CD4-positive, alpha-beta T cell treated with Interleukin-12 subunit alpha and Interleukin-12 subunit beta, for 1 hour (primary cell): ENCODE results near the gene SIX5.
"Not testable (repeated sequence)": the region's sequence is repeated elsewhere in the genome, so short reads cannot be mapped to it uniquely, and the experiment has no call there.

ENCODE experiments used
- DNase-seq: peaks from one replicate; pipeline ENCODE4 v3.0.0-alpha.2; 2020

SIX5 gene

DNA sequence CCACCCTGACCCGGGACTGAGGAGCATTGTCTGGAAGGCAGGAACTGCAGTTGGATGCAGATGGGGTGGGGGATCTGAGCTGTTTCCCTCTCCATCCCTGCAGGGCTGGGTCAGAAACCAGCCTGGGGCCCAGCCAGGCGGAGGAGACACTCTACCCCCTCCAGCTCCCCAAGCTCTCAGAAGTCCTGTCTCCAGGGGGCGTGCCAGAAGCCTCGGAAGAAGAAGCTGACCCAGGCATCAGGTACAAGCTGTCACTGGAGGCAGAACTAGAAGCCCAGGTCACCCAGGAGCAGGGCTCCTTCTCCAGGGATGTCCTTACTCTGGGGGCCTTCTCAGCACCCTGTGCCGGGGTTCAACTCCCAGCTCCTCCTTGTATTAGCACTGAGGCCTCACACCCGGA is 15.5 kb downstream of the SIX5 start:
- no peak for DNase-seq

DNA sequence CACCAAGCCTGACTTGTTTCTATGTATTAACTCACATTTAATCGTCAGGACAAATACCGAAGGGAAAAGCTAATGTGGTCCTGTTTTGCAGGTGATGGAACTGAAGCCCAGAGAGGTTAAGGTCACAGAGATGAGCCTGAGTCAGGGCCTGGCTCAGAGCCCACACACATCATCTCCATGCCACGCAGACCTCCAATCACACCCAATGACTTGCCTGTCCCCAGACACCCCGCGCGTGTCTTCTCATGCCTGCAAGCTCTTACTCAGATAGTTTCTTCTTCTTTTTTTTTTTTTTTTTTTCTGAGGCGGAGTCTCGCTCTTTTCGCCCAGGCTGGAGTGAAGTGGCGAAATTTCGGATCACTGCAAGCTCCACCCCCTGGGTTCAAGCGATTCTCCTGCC is 16.4 kb downstream of the SIX5 start:
- no peak for DNase-seq

DNA sequence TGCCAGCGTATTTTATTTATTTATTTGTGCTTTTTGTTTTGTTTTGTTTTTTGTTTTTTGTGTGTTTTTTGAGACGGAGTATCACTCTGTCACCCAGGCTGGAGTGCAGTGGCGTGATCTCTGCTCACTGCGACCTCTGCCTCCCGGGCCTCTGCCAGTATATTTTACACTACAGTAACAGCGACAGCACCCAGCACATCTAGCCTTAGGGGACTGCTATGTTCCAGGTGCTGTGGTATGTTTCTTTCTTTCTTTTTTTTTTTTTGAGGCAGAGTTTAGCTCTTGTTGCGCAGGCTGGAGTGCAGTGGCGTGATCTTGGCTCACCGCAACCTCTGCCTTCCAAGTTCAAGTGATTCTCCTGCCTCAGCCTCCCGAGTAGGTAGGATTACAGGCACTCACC is 17.6 kb downstream of the SIX5 start:
- not testable (repeated sequence) for DNase-seq

DNA sequence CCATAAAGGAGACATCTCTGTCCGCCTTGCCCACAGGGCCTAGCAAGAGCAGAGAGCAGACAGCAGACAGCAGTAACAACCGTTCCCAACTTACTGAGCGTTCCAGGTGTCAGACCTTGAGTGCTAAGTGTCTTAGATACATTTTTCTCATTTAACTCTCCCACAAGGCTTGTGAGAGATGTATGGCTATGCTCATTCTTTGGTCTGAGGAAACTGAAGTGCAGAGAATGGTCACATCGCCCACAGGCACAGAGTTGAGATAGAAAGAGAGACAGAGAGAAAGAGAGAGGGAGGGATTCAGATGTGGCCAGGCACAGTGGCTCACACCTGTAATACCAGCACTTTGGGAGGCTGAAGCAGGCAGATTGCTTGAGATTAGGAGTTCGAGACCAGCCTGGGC is 21.5 kb downstream of the SIX5 start:
- DNase-seq = no peak

DNA sequence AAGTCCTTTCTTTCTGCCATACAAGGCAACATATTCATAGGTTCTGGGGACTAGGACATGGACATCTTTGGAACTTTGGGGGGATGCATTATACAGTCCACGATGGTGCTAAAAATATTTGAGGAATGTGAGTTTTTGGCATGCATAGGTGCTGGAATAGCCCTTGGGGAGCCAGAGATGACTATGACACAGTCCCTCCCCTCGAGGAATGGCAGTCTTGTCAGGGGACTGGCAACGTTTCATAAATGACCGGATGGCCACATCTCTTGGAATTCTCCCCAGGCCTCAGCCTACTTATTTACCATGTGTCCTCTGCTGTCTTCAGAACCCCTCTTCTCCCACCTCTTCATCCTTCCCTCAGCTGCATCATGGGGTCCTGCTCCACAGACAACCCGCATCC is 22.2 kb downstream of the SIX5 start:
- DNase-seq = no peak

DNA sequence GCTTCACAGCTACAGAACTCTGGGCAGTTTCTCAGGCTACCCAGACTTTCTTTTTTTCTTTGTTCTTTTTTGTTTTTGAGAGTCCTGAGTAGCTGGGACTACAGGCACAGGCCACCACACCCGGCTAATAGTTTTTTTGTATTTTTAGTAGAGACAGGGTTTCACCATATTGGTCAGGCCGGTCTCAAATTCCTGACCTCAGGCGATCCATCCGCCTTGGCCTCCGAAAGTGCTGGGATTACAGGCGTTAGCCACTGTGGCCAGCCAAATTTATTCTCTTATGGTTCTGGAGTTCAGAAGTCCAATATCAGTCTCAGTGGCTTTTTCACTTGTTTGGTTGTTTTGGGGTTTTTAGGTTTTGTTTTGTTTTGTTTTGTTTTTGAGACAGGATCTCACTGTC is 23.4 kb downstream of the SIX5 start:
- no peak for DNase-seq

DNA sequence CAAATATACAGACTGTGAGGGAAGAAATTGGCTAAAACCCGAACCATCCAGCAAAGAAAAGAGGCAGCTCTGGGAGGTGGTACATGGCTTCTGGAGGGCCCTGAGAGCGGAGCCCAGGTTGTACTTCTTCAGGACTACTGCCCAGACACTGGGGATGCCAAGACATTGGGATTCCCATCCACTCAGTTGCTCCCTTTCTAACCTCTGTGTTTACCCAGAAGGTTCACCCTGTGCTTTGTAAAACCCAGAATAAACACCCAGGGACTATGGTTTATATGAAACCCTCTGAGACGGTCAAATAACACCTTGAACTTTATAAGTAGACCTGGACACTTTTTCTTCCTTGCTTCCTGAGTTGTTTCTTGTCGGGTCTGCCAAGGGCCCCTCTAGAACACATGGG is 26.1 kb downstream of the SIX5 start:
- no peak for DNase-seq

DNA sequence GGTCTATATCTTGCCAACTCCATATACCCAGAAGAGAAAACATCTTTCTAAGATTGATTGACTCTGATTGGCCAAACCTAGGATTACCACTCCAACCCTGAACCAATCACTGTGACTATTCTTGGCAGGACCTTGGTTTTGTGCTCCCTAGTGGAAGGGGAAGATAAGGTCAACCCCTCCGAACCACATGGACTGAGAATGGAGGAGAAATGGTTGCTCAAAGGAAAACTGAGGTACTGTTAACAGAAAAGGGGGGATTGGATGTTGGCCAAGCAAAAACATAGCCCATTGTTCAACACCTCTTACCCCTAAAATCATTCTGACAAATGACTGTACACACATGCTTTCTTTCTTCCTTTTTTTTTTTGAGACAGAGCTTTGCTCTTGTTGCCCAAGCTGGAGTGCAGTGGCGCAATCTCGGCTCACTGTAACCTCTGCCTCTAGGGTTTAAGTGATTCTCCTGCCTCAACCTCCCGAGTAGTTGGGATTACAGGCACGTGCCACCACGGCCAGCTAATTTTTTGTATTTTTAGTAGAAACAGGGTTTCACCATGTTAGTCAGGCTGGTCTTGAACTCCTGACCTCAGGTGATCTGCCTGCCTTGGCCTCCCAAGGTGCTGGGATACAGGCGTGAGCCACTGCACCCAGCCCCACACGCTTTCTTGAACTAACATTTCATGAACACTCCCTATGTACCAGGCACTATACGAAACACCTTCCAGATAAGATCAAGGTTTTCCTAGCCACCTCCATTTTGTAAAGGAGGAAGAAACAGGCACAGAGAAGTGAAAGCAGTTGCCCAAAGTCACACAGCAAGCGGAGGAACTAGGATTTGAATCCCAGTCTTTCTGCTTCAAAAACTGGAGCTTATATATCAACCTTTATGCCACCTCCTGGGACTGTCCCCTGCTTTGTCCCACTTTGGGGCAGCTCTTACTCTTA is 29.3 kb downstream of the SIX5 start:
- DNase-seq = no peak

DNA sequence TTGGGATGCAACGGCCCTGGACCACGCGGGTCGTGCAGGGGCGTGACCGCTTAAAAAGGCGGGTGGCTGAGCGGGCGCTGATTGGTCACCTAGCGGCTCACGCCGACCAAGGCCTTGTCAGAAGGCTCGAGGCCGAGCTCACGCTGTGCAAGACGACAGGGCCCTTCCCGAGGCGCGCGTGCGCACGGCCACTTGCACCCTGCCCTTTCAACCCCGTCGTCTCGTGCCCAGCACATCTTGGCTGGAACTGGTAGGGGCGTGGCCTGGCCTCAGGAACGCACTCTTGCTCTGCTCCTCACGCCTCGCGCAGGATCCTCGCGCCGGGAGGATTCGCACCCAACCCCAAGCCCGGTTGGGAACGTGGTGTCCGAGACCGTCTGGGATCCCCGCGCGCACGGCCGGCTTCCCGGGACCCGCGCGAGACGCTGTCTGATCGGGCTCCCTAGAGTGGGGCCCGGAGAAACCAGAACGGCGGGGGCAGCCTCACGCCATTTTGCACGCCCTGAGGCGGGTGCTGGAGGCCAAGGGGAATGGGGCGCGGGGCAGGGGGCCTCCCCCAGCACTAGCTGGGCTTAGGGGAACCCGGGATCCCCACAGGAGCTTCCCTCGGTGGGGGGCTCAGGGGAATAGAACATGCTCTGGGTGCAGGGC is 35.8 kb downstream of the SIX5 start, which contains the start of gene MEIOSIN:
Gene MEIOSIN (plus strand): TSS at position 280 of the 651 bp plus-strand sequence. CDS start 1,938 bp downstream, outside the sequence.
- no peak for DNase-seq

DNA sequence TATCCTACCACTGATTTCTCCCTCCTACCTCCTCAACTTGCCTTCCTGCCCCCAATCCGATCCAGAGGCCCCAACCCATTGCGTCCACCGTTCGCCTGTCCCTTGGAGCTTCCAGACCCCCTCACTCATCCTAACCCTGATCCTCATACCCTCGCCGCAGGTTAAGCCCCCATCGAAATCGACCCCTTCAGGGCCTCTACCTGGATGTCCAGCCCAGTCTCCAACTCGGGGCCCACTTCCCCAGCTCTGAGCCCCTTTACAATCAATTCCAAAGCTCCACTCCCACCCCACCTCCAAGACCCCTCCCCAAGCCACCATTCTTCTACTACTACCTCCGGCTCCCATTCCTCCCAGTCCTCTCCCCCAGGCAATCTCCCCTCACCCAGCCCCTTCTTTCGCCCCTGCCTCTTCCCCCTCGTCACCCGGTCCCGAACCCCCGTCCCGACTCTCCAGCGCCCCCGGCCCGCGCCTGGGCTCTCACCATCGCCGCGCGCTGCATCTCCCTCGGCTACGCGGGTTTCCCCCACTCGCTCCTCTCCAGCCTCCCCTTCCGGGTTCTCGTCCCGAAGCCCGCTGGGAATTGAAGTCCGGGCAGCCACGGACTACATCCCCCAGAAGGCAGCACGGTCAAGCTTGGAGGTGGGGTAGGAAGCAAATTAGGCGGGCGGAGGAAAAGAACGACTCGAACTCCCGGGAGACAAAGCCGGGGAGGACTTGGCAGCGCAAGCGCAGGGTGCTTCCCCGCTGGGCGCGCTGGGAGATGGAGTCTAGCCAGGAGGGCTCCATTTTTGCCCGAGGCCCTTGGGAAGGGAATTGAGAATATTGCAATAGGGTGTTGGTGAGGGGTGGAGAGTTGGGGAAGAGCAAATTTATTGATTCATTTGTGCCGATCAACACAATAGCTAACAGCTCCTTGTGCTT is 38.4 kb downstream of the SIX5 start, which contains the start of gene FBXO46:
Gene FBXO46 (minus strand): TSS at position 529 of the 921 bp plus-strand sequence. CDS start 17,401 bp downstream, outside the sequence.
- peak; percentile 95 for DNase-seq

DNA sequence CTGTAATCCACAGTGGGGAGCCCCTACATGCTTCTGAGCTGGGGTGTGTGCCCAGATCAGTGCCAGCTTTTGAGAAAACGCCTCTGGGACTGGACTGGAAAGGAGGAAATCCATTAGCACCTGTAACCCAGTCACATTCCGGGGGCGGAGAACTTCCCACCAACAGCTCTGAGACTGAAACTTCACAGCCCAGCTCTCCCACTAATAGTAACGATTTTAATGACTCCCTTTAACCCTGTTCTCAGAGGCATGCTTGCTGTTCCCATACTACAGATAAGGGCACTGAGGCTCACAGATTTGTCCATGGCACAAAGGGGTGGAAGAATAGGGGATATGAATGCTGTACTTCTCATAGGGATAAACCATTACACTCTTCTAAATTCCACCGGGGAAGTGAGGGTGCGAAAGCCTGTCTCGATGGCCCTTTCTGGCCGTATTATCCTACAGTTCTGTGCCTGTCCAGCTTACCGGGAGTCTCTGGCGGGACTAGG is 39.2 kb downstream of the SIX5 start:
- DNase-seq = no peak

DNA sequence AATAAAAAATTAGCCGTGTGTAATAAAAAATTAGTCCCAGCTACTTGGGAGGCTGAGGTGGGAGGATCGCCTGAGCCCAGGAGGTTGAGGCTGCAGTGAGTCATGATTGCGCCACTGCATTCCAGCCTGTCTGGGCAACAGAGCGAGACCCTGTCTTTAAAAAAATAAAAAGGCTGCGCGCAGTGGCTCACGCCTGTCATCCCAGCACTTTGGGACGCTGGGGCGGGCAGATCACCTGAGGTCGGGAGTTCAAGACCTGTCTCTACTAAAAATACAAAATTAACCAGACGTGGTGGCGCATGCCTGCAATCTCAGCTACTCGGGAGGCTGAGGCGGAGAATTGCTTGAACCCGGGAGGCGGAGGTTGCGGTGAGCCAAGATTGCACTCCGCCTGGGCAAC is 40.4 kb downstream of the SIX5 start:
- DNase-seq = not testable (repeated sequence)

DNA sequence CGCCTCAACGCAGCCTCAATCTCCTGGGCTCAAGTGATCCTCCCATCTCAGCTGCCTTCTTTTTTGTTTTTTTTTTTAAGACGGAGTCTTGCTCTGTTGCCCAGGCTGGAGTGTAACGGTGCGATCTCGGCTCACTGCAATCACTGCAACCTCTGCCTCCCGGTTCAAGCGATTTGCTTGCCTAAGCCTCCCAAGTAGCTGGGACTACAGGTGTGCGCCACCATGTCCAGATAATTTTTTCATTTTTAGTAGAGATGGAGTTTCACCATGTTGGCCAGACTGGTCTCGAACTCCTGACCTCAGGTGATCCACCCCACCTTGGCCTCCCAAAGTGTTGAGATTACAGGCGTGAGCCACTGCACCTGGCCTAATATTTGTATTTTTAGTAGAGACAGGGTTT is 49.0 kb downstream of the SIX5 start:
- not testable (repeated sequence) for DNase-seq

DNA sequence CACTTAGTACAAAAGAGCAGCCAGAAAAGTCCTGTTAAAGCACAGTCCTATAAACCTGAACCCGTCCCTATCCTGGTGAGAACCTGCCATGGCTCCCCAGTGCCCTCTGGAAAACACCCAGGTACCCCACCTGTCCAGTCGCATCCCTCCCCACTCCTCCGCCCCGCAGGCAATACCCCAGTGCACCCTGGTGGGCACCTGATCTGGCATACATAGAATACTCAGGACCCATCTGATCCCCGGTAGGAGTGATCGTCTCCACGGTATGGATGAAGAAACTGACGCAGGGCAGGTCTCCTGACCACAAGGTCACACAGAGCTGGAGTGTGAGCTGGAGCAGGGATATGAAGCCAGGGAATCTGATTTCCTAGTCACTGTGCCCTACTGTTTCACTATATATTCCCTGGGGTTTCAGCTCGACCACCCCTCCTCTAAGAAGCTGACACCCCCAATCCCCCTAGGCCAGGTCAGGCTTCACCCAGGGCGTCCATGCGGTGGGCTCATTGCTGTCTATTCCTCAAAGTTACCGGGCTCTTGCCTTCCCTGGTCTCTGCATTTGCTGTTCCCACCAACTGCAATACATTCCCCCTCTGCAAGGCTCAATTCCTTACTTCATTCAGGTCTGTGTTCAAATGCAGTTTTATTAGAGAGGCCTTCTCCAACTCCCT is 50.9 kb downstream of the SIX5 start:
- DNase-seq = peak; percentile 13

DNA sequence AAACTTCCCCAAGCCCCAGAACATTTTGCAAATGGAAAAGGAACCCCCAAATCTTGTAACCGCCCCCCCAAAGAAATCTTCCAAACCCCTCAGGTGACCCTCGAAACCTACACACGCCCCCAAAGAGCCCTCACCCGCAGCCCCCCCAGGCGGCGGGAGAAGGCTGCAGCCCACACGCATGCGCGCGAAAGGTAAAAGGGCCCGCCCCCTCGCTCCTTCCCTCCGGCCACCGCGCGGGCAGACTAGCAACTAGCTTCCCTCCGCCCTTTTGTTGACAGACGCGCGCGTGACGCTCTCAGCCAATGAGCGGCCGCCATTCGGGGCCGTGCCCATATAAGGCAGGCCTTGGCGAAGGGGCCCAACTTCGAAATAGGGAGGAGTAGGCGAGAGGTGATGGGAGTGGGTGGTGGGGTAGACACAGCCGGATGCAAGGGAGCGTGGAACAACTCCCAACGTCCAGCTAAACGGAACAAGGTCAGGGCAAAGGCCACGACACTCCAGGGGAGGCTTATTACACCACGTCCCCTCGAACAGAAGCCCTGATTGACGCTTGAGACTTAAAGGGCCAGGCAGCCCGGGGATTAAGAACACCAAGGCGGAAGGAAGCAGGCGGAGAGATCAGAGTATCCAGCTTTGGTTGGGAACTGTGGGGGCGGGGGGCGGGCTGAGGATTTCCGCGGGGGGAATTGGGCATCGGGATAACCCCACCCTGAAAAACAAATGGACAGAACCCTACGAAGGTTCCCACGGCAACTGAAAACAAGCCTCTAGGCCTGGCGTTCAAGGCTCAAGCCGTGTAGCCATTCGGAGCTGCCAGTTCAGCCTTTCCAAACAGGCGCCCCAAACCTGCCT is 51.7 kb downstream of the SIX5 start:
- peak; percentile 99 for DNase-seq

DNA sequence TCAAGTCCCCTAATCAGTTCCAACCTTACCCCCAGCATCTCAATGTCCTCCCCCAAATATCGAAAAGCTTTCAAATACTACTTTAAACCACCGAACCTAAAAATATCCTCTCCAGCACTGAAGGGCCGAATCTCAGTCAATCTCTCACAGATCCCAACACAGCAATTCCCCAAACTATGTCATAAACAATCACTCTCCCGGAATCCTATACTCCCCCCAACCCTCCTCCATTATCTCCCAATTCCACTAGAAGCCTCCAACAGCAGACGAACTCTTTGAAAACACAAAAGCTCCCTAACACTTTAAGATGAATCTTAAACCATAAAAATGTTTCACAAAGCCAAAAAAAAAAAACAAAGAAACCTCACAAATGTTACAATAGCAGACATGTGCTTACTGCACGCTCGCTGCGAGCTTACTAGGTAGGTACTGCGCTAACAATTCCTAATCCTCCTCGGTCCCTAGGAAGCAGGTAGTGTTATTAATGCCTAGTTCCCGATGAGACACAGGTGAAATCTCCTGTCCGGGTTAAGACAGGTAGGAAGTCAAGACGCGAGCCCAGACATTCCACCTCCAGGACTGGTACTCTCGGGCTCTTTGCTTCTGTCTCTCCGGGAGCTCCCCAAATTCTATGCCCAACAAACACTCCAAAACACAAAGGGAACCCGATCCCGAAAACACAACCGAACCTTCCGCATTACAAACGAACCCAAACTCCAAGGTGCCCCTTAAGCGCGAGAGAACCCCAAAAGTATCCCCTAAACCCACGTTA is 52.5 kb downstream of the SIX5 start:
- DNase-seq = peak; percentile 23

DNA sequence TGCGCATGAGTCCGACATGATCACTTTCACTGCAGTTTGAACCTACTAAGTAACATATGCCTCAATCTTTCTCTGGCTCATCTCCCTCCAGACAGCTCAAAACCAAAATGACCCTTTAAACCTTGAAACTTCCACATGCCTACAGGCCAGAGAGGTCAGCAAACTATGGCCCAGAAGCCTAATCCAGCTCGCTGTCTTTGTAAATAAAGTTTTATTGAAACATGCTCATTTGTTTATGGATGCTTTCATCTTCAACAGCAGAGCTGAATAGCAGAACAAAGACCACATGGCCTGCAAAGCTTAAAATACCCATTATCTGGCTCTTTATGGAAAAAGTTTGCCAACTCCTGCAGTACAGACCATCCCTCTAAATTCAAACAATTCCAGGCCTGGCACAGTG is 53.9 kb downstream of the SIX5 start:
- no peak for DNase-seq
